SK-N-MC (cell line): Measurements from ENCODE around the gene ZNF385B.

Experiments used
- EZH2 ChIP-seq: fragments of 200-600 bp; sonication (generic); IDR thresholded peaks from one replicate; pipeline ENCODE4 v1.6.1; 2017; ENCODE audit warnings: antibody characterized with exemption
- FOXP2 ChIP-seq: optimal IDR thresholded peaks from 2 replicates; pipeline ENCODE3; 2011; ENCODE audit warnings: mild to moderate bottlenecking, moderate library complexity; ENCODE audit not compliant: insufficient read depth; ENCODE audit errors: extremely low read length, control extremely low read depth
- POLR2AphosphoS5 ChIP-seq: IDR thresholded peaks from 2 replicates; pipeline ENCODE4 v1.6.1; 2012; ENCODE audit warnings: mild to moderate bottlenecking, low read depth, low read length, borderline replicate concordance

GRCh38 chr2:179726461-179727180, 134.8 kb downstream of the ZNF385B start:
- TF ChIP-seq POLR2AphosphoS5 (no peak), EZH2 (no peak), FOXP2 (no peak)
